HUES48 (cell line): ENCODE measurements around the gene TACC2.

Experiments used
- H3K27ac ChIP-seq: one replicate; pipeline ENCODE4 v1.7.0; 2013; ENCODE audit warnings: low read depth, low read length, inconsistent platforms
- H3K27me3 ChIP-seq: 2 replicates; pipeline ENCODE4 v1.6.1; 2013; ENCODE audit warnings: mild to moderate bottlenecking, low read length; ENCODE audit not compliant: control insufficient read depth, insufficient read depth
- H3K36me3 ChIP-seq: 2 replicates; pipeline ENCODE4 v1.6.1; 2013; ENCODE audit warnings: low read length; ENCODE audit not compliant: control insufficient read depth, insufficient read depth
- H3K4me1 ChIP-seq: 2 replicates; pipeline ENCODE4 v1.6.1; 2013; ENCODE audit warnings: mild to moderate bottlenecking, low read length; ENCODE audit not compliant: control insufficient read depth, insufficient read depth
- H3K4me3 ChIP-seq: 2 replicates; pipeline ENCODE4 v1.5.1; 2013; ENCODE audit warnings: mild to moderate bottlenecking, low read depth, low read length
- H3K9ac ChIP-seq: 2 replicates; pipeline ENCODE4 v1.6.1; 2013; ENCODE audit warnings: mild to moderate bottlenecking, low read depth, low read length, moderate library complexity
- H3K9me3 ChIP-seq: 2 replicates; pipeline ENCODE4 v1.6.1; 2013; ENCODE audit warnings: low read length; ENCODE audit not compliant: control insufficient read depth, insufficient read depth

Gene TACC2

GRCh38 chr10:122286867-122287266 is 297.9 kb downstream of the TACC2 start:
- no peak overlapping the region for H3K4me3 ChIP-seq
- no peak overlapping the region for H3K9ac ChIP-seq
- 0 out of 2 replicates have a peak, but pooled peaks cover 3% of the 10 kb centered on the region for H3K27me3 ChIP-seq
- H3K36me3 ChIP-seq: no peaks in the 10 kb centered on the region
- peaks cover 14% of the 10 kb centered on the region; the same call in 1 of the 2 replicates for H3K4me1 ChIP-seq
- H3K27ac ChIP-seq: no peak overlapping the region
- no peaks in the 10 kb centered on the region for H3K9me3 ChIP-seq

DNA sequence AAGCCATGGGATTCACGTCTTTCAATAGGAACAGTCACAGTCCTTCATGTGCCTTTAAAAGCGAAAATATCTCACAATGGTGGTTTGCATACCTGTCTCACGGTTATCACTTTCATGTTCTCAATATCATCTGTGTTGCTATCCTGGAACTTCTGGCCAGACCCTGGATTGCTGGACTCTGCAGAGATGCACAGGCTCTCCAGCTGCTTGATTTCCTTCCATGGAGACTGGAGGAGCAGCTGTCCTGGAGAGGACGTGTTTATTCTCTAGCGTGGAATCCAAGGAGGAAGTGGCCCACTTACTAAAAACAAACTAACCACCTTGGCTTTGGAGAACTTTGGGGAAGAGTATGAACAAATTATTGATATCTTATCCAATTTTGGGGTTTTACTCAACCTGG is 298.6 kb downstream of the TACC2 start:
- Histone ChIP-seq H3K4me3 (no peak overlapping the region), H3K9ac (no peak overlapping the region), H3K4me1 (peaks cover 14% of the 10 kb centered on the region; the same call in 1 of the 2 replicates), H3K36me3 (no peaks in the 10 kb centered on the region), H3K9me3 (no peaks in the 10 kb centered on the region), H3K27me3 (0 out of 2 replicates have a peak, but pooled peaks cover 3% of the 10 kb centered on the region), H3K27ac (no peak overlapping the region)

DNA sequence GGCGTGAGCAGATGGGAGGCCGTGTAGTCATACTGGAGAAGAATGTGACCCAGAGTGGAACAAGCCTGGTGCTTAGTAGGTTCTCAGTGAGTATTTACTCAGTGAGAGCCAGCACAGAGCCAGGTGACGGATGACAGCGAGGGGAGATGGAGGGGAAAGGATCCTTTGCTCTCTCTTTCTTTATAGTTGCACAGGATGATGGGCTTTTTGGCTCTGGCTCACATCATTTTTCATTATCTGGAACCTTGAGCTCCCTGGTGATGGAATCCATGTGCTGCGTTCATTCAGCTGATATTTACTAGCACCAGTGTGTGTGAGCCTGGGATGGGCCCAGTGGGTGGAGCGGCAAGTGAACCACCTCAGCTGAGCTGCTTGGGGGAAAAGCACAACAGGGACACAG is 299.3 kb downstream of the TACC2 start:
- Histone ChIP-seq H3K4me3 (no peak overlapping the region), H3K36me3 (no peaks in the 10 kb centered on the region), H3K9ac (no peak overlapping the region), H3K9me3 (no peaks in the 10 kb centered on the region), H3K4me1 (peaks cover 10% of the 10 kb centered on the region; the same call in 1 of the 2 replicates), H3K27ac (no peak overlapping the region), H3K27me3 (0 out of 2 replicates have a peak, but pooled peaks cover 3% of the 10 kb centered on the region)

DNA sequence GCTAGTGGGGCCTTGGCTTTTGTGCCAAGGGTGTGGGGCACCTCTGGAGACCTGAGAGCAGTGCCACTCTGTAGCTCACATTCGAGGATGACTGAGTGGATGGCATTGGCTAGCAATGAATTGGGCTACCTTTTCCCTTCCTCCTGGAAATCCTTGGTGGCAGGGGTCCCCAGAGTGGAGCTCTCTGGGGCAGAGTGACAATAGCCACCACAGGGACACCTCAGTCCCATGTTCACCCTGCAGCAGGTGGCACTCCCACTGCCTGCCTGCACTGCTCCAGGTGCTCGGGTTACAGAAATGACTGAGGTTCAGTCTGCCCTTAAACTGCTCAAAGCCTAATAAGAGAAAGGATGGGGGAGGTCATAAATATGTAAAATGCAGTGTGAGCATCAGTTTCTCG is 300.0 kb downstream of the TACC2 start:
- no peak overlapping the region for H3K27ac ChIP-seq
- no peaks in the 10 kb centered on the region for H3K36me3 ChIP-seq
- H3K9me3 ChIP-seq: no peaks in the 10 kb centered on the region
- H3K9ac ChIP-seq: no peak overlapping the region
- H3K4me3 ChIP-seq: no peak overlapping the region
- peaks cover 10% of the 10 kb centered on the region; the same call in 1 of the 2 replicates for H3K4me1 ChIP-seq
- H3K27me3 ChIP-seq: 0 out of 2 replicates have a peak, but pooled peaks cover 3% of the 10 kb centered on the region

GRCh38 chr10:122290334-122290733 is 301.4 kb downstream of the TACC2 start:
- H3K36me3 ChIP-seq: no peaks in the 10 kb centered on the region
- no peak overlapping the region for H3K27ac ChIP-seq
- H3K4me3 ChIP-seq: no peak overlapping the region
- H3K9me3 ChIP-seq: no peaks in the 10 kb centered on the region
- peaks cover 10% of the 10 kb centered on the region; the same call in 1 of the 2 replicates for H3K4me1 ChIP-seq
- no peak overlapping the region for H3K9ac ChIP-seq
- H3K27me3 ChIP-seq: 0 out of 2 replicates have a peak, but pooled peaks cover 3% of the 10 kb centered on the region

GRCh38 chr10:122290833-122291532 is 302.0 kb downstream of the TACC2 start:
- Histone ChIP-seq H3K36me3 (no peaks in the 10 kb centered on the region), H3K27ac (no peak overlapping the region), H3K4me3 (no peak overlapping the region), H3K9me3 (no peaks in the 10 kb centered on the region), H3K27me3 (0 out of 2 replicates have a peak, but pooled peaks cover 3% of the 10 kb centered on the region), H3K9ac (no peak overlapping the region), H3K4me1 (peaks cover 10% of the 10 kb centered on the region; the same call in 1 of the 2 replicates)

GRCh38 chr10:122291739-122292138 is 302.8 kb downstream of the TACC2 start:
- Histone ChIP-seq H3K27me3 (0 out of 2 replicates have a peak, but pooled peaks cover 3% of the 10 kb centered on the region), H3K27ac (no peak overlapping the region), H3K9me3 (no peaks in the 10 kb centered on the region), H3K4me3 (no peak overlapping the region), H3K9ac (no peak overlapping the region), H3K4me1 (peaks cover 6% of the 10 kb centered on the region; the same call in 1 of the 2 replicates), H3K36me3 (no peaks in the 10 kb centered on the region)

DNA sequence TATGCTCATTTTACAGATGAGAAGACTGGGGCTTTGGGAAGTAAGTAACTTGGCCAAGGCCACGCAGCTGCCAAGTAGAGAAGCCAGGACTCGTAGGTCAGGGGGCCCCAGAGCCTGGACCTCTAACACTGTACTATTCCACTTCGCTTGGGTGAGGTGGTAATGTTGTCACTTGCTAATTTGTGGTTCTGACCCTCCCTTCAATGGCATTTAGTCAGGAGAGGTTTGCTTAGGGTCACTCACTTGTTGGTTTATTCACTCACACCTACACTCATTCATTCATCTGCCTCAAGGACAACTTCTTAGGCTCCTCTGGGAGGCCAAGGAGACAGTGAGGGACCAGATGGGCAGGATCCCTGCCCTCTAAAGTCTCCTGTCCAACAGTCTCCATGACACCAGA is 303.4 kb downstream of the TACC2 start:
- Histone ChIP-seq H3K36me3 (no peaks in the 10 kb centered on the region), H3K4me1 (no peaks in the 10 kb centered on the region), H3K4me3 (no peak overlapping the region), H3K27me3 (0 out of 2 replicates have a peak, but pooled peaks cover 3% of the 10 kb centered on the region), H3K27ac (no peak overlapping the region), H3K9ac (no peak overlapping the region), H3K9me3 (no peaks in the 10 kb centered on the region)

- no peak overlapping the region for H3K4me3 ChIP-seq
- no peaks in the 10 kb centered on the region for H3K4me1 ChIP-seq
- no peak overlapping the region for H3K9ac ChIP-seq
- no peaks in the 10 kb centered on the region for H3K9me3 ChIP-seq
- H3K36me3 ChIP-seq: no peaks in the 10 kb centered on the region
- no peak overlapping the region for H3K27ac ChIP-seq
- H3K27me3 ChIP-seq: no peaks in the 10 kb centered on the region
Measured at GRCh38 chr10:122293156-122293960, 304.4 kb downstream of the TACC2 start.

GRCh38 chr10:122293961-122294380 is 305.0 kb downstream of the TACC2 start:
- Histone ChIP-seq H3K4me1 (peaks cover 1% of the 10 kb centered on the region; the same call in 1 of the 2 replicates), H3K27me3 (no peaks in the 10 kb centered on the region), H3K36me3 (no peaks in the 10 kb centered on the region), H3K9me3 (no peaks in the 10 kb centered on the region), H3K27ac (no peak overlapping the region), H3K4me3 (no peak overlapping the region), H3K9ac (no peak overlapping the region)
